Measurements from ENCODE around the gene RNF169.

The RNF169 gene

GRCh38 chr11:74731301-74732094 lies 17.2 kb upstream of the RNF169 start, which contains the start of gene CHRDL2:
CHRDL2 (minus strand) TSS chr11:74731426; CDS start chr11:74730888, 538 bp downstream.
- Histone ChIP-seq H3K9me3 (ENCODE audit: control insufficient read depth, insufficient read depth, low read depth, low read length) (no peaks in the 10 kb centered on the region), H3K36me3 (ENCODE audit: control insufficient read depth, insufficient read depth, low read length) (no peaks in the 10 kb centered on the region), H3K4me3 (ENCODE audit: low read depth, low read length) (peak within 1 kb of the TSS; percentile 59), H3K9ac (ENCODE audit: low read length) (no peak within 1 kb of the TSS), H3K27ac (ENCODE audit: low read depth, low read length) (no peak within 1 kb of the TSS), H3K4me1 (ENCODE audit: control insufficient read depth, insufficient read depth, low read length) (0 out of 2 replicates have a peak, but pooled peaks cover 10% of the 10 kb centered on the region), H3K27me3 (ENCODE audit: control insufficient read depth, insufficient read depth, low read length) (peaks cover 84% of the 10 kb centered on the region)

- peaks cover 54% of the 10 kb centered on the region for H3K27me3 ChIP-seq (ENCODE audit: control insufficient read depth, insufficient read depth, low read length)
- H3K27ac ChIP-seq (ENCODE audit: low read depth, low read length) = no peak overlapping the region
- H3K4me1 ChIP-seq (ENCODE audit: control insufficient read depth, insufficient read depth, low read length) = 0 out of 2 replicates have a peak, but pooled peaks cover 10% of the 10 kb centered on the region
- H3K36me3 ChIP-seq (ENCODE audit: control insufficient read depth, insufficient read depth, low read length) = no peaks in the 10 kb centered on the region
- no peak overlapping the region for H3K4me3 ChIP-seq (ENCODE audit: low read depth, low read length)
- no peak overlapping the region for H3K9ac ChIP-seq (ENCODE audit: low read length)
- no peaks in the 10 kb centered on the region for H3K9me3 ChIP-seq (ENCODE audit: control insufficient read depth, insufficient read depth, low read depth, low read length)
These were observed 14.1 kb upstream of the RNF169 start for GRCh38 chr11:74734559-74734925.

GRCh38 chr11:74735365-74735928 lies 13.2 kb upstream of the RNF169 start:
- Histone ChIP-seq H3K4me1 (ENCODE audit: control insufficient read depth, insufficient read depth, low read length) (0 out of 2 replicates have a peak, but pooled peaks cover 4% of the 10 kb centered on the region), H3K36me3 (ENCODE audit: control insufficient read depth, insufficient read depth, low read length) (no peaks in the 10 kb centered on the region), H3K9ac (ENCODE audit: low read length) (no peak overlapping the region), H3K4me3 (ENCODE audit: low read depth, low read length) (no peak overlapping the region), H3K9me3 (ENCODE audit: control insufficient read depth, insufficient read depth, low read depth, low read length) (peaks cover 5% of the 10 kb centered on the region), H3K27ac (ENCODE audit: low read depth, low read length) (no peak overlapping the region), H3K27me3 (ENCODE audit: control insufficient read depth, insufficient read depth, low read length) (peaks cover 45% of the 10 kb centered on the region)

- no peaks in the 10 kb centered on the region for H3K36me3 ChIP-seq (ENCODE audit: control insufficient read depth, insufficient read depth, low read length)
- H3K4me3 ChIP-seq (ENCODE audit: low read depth, low read length) = no peak overlapping the region
- peaks cover 5% of the 10 kb centered on the region for H3K9me3 ChIP-seq (ENCODE audit: control insufficient read depth, insufficient read depth, low read depth, low read length)
- H3K4me1 ChIP-seq (ENCODE audit: control insufficient read depth, insufficient read depth, low read length) = no peaks in the 10 kb centered on the region
- H3K27ac ChIP-seq (ENCODE audit: low read depth, low read length) = no peak overlapping the region
- peaks cover 39% of the 10 kb centered on the region for H3K27me3 ChIP-seq (ENCODE audit: control insufficient read depth, insufficient read depth, low read length)
- H3K9ac ChIP-seq (ENCODE audit: low read length) = no peak overlapping the region
These were observed 12.6 kb upstream of the RNF169 start for GRCh38 chr11:74736031-74736430.

GRCh38 chr11:74739546-74740270 lies 8.9 kb upstream of the RNF169 start:
- no peak overlapping the region for H3K4me3 ChIP-seq (ENCODE audit: low read depth, low read length)

GRCh38 chr11:74742070-74742469 lies 6.6 kb upstream of the RNF169 start:
- Histone ChIP-seq H3K9me3 (ENCODE audit: control insufficient read depth, insufficient read depth, low read depth, low read length) (peaks cover 10% of the 10 kb centered on the region), H3K4me1 (ENCODE audit: control insufficient read depth, insufficient read depth, low read length) (no peaks in the 10 kb centered on the region), H3K9ac (ENCODE audit: low read length) (no peak overlapping the region), H3K4me3 (ENCODE audit: low read depth, low read length) (no peak overlapping the region), H3K36me3 (ENCODE audit: control insufficient read depth, insufficient read depth, low read length) (no peaks in the 10 kb centered on the region), H3K27me3 (ENCODE audit: control insufficient read depth, insufficient read depth, low read length) (no peaks in the 10 kb centered on the region; the same call in 1 of the 2 replicates), H3K27ac (ENCODE audit: low read depth, low read length) (no peak overlapping the region)

More at GRCh38 chr11:74739546-74740270, 8.9 kb upstream of the RNF169 start:
- peaks cover 10% of the 10 kb centered on the region for H3K9me3 ChIP-seq (ENCODE audit: control insufficient read depth, insufficient read depth, low read depth, low read length)
- H3K36me3 ChIP-seq (ENCODE audit: control insufficient read depth, insufficient read depth, low read length) = no peaks in the 10 kb centered on the region
- no peak overlapping the region for H3K27ac ChIP-seq (ENCODE audit: low read depth, low read length)
- no peak overlapping the region for H3K9ac ChIP-seq (ENCODE audit: low read length)
- no peaks in the 10 kb centered on the region for H3K4me1 ChIP-seq (ENCODE audit: control insufficient read depth, insufficient read depth, low read length)
- peaks cover 4% of the 10 kb centered on the region; the same call in 1 of the 2 replicates for H3K27me3 ChIP-seq (ENCODE audit: control insufficient read depth, insufficient read depth, low read length)

GRCh38 chr11:74743640-74744039 lies 5.0 kb upstream of the RNF169 start:
- no peak overlapping the region for H3K9ac ChIP-seq (ENCODE audit: low read length)

GRCh38 chr11:74744277-74744676 lies 4.4 kb upstream of the RNF169 start:
- Histone ChIP-seq H3K36me3 (ENCODE audit: control insufficient read depth, insufficient read depth, low read length) (no peaks in the 10 kb centered on the region), H3K4me3 (ENCODE audit: low read depth, low read length) (no peak overlapping the region), H3K27me3 (ENCODE audit: control insufficient read depth, insufficient read depth, low read length) (no peaks in the 10 kb centered on the region), H3K4me1 (ENCODE audit: control insufficient read depth, insufficient read depth, low read length) (peaks cover 9% of the 10 kb centered on the region), H3K9ac (ENCODE audit: low read length) (no peak overlapping the region), H3K27ac (ENCODE audit: low read depth, low read length) (no peak overlapping the region), H3K9me3 (ENCODE audit: control insufficient read depth, insufficient read depth, low read depth, low read length) (peaks cover 10% of the 10 kb centered on the region)

More at GRCh38 chr11:74743640-74744039, 5.0 kb upstream of the RNF169 start:
- Histone ChIP-seq H3K27ac (ENCODE audit: low read depth, low read length) (no peak overlapping the region), H3K36me3 (ENCODE audit: control insufficient read depth, insufficient read depth, low read length) (no peaks in the 10 kb centered on the region), H3K27me3 (ENCODE audit: control insufficient read depth, insufficient read depth, low read length) (no peaks in the 10 kb centered on the region), H3K4me1 (ENCODE audit: control insufficient read depth, insufficient read depth, low read length) (peaks cover 9% of the 10 kb centered on the region), H3K4me3 (ENCODE audit: low read depth, low read length) (no peak overlapping the region), H3K9me3 (ENCODE audit: control insufficient read depth, insufficient read depth, low read depth, low read length) (peaks cover 10% of the 10 kb centered on the region)

GRCh38 chr11:74746868-74747267 lies 1.8 kb upstream of the RNF169 start:
- Histone ChIP-seq H3K4me1 (ENCODE audit: control insufficient read depth, insufficient read depth, low read length) (peaks cover 13% of the 10 kb centered on the region), H3K27ac (ENCODE audit: low read depth, low read length) (no peak overlapping the region), H3K9me3 (ENCODE audit: control insufficient read depth, insufficient read depth, low read depth, low read length) (no peaks in the 10 kb centered on the region), H3K27me3 (ENCODE audit: control insufficient read depth, insufficient read depth, low read length) (no peaks in the 10 kb centered on the region), H3K9ac (ENCODE audit: low read length) (no peak overlapping the region), H3K36me3 (ENCODE audit: control insufficient read depth, insufficient read depth, low read length) (no peaks in the 10 kb centered on the region), H3K4me3 (ENCODE audit: low read depth, low read length) (no peak overlapping the region)

GRCh38 chr11:74749127-74749964 lies 697 bp downstream of the RNF169 start:
- H3K4me1 ChIP-seq (ENCODE audit: control insufficient read depth, insufficient read depth, low read length) = peaks cover 18% of the 10 kb centered on the region
- H3K9me3 ChIP-seq (ENCODE audit: control insufficient read depth, insufficient read depth, low read depth, low read length) = no peaks in the 10 kb centered on the region
- no peaks in the 10 kb centered on the region for H3K36me3 ChIP-seq (ENCODE audit: control insufficient read depth, insufficient read depth, low read length)
- H3K9ac ChIP-seq (ENCODE audit: low read length) = peak overlapping the region; percentile 91
- H3K4me3 ChIP-seq (ENCODE audit: low read depth, low read length) = peak overlapping the region; percentile 89
- no peak overlapping the region for H3K27ac ChIP-seq (ENCODE audit: low read depth, low read length)
- no peaks in the 10 kb centered on the region for H3K27me3 ChIP-seq (ENCODE audit: control insufficient read depth, insufficient read depth, low read length)

Data from HUES6 (cell line).